Measurements from ENCODE around the gene SPATS2.

DNA sequence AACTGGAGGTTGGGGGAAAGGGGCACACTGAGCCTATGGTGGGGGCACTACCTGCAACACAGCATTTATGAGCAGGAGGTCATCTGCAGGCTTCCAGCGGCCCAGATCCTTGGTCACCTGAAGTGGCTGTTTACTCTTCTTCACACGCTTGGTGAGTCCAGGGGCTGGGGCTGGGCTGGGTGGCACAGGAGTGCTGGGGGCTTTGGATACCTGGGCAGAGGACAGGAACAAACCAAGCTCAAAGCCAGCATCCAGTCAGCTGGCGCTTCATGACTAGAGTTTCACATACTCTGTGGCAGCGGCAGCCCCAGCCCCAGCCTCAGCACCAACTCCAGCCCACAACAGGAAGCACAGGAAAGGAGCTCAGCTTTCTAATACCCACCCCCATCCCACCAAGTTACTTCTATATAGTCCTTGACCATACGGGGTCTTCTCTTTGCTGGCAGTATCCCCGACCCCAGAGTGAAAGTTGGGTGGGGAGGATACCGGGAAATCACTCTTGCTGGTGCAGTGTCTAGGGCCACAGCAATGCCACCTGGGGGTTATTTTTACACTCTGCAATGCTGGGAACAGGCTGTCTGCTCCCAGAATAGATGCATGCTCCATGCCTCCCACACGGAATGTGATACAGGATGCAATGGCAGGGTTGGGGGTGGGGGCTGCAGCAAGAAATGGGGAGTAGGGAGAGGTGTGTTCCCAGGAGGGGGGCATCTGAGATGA, 197.6 kb downstream of the SPATS2 start:
- TF ChIP-seq, protein P1, sequence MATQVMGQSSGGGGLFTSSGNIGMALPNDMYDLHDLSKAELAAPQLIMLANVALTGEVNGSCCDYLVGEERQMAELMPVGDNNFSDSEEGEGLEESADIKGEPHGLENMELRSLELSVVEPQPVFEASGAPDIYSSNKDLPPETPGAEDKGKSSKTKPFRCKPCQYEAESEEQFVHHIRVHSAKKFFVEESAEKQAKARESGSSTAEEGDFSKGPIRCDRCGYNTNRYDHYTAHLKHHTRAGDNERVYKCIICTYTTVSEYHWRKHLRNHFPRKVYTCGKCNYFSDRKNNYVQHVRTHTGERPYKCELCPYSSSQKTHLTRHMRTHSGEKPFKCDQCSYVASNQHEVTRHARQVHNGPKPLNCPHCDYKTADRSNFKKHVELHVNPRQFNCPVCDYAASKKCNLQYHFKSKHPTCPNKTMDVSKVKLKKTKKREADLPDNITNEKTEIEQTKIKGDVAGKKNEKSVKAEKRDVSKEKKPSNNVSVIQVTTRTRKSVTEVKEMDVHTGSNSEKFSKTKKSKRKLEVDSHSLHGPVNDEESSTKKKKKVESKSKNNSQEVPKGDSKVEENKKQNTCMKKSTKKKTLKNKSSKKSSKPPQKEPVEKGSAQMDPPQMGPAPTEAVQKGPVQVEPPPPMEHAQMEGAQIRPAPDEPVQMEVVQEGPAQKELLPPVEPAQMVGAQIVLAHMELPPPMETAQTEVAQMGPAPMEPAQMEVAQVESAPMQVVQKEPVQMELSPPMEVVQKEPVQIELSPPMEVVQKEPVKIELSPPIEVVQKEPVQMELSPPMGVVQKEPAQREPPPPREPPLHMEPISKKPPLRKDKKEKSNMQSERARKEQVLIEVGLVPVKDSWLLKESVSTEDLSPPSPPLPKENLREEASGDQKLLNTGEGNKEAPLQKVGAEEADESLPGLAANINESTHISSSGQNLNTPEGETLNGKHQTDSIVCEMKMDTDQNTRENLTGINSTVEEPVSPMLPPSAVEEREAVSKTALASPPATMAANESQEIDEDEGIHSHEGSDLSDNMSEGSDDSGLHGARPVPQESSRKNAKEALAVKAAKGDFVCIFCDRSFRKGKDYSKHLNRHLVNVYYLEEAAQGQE (IDR thresholded peaks at IDR 0.05; ENCODE audit: insufficient read depth in 1 of 2, low read depth in 2 of 2, low read length in 2 of 2), result no peak
- TF ChIP-seq SIN3A (IDR thresholded peaks at IDR 0.05; ENCODE audit: borderline replicate concordance, insufficient read depth, low read length) (no peak), TAF1 (IDR thresholded peaks at IDR 0.05; ENCODE audit: borderline replicate concordance, insufficient read depth, low read length) (no peak), POLR2AphosphoS5 (IDR thresholded peaks at IDR 0.05; ENCODE audit: low read depth, low read length) (no peak), FOXP2 (optimal IDR thresholded peaks at IDR 0.05; ENCODE audit: borderline replicate concordance, extremely low read depth, extremely low read length, insufficient read depth) (no peak)

All from PFSK-1 (cell line).